GM19099 (cell line): Measurements from ENCODE around the gene NOL6.

Experiments used
- POLR2A ChIP-seq: IDR thresholded peaks from 3 replicates; pipeline ENCODE4 v1.6.1; 2011; ENCODE audit warnings: low read depth; ENCODE audit not compliant: insufficient read length; ENCODE audit errors: extremely low read depth

The NOL6 gene

GRCh38 chr9:33449715-33450114 is 24.0 kb downstream of the NOL6 start:
- TF ChIP-seq POLR2A: no peak

- TF ChIP-seq POLR2A: no peak
Observed at GRCh38 chr9:33447799-33448553, 25.7 kb downstream of the NOL6 start.

- TF ChIP-seq POLR2A: no peak
Observed at GRCh38 chr9:33446946-33447798, 26.6 kb downstream of the NOL6 start, which contains the start of gene AQP3. AQP3 (minus strand) TSS chr9:33447593; CDS start chr9:33447530, 63 bp downstream.

- no peak for TF ChIP-seq POLR2A
Observed at GRCh38 chr9:33446240-33446945, 27.3 kb downstream of the NOL6 start.

- no peak for TF ChIP-seq POLR2A
Observed at GRCh38 chr9:33445389-33446239, 28.1 kb downstream of the NOL6 start.

GRCh38 chr9:33443464-33444154 is 30.1 kb downstream of the NOL6 start:
- TF ChIP-seq POLR2A: no peak

GRCh38 chr9:33443047-33443446 is 30.7 kb downstream of the NOL6 start:
- TF ChIP-seq POLR2A: no peak

GRCh38 chr9:33442125-33442524 is 31.6 kb downstream of the NOL6 start:
- TF ChIP-seq POLR2A: no peak

GRCh38 chr9:33440609-33441008 is 33.1 kb downstream of the NOL6 start:
- TF ChIP-seq POLR2A: no peak

- no peak for TF ChIP-seq POLR2A
Observed at GRCh38 chr9:33440204-33440603, 33.5 kb downstream of the NOL6 start.

GRCh38 chr9:33439731-33440130 is 34.0 kb downstream of the NOL6 start:
- no peak for TF ChIP-seq POLR2A

GRCh38 chr9:33438926-33439680 is 34.6 kb downstream of the NOL6 start:
- no peak for TF ChIP-seq POLR2A

- TF ChIP-seq POLR2A: no peak
Observed at GRCh38 chr9:33437898-33438297, 35.8 kb downstream of the NOL6 start.
